NT2/D1 (cell line): ENCODE results near the gene EEFSEC.

Experiments used
- SUZ12 ChIP-seq: IDR thresholded peaks from 2 replicates; pipeline ENCODE4 v1.6.1; 2011; ENCODE audit not compliant: insufficient read length, insufficient read depth; ENCODE audit errors: extremely low read depth
- YY1 ChIP-seq: IDR thresholded peaks from 2 replicates; pipeline ENCODE4 v1.6.1; 2011; ENCODE audit not compliant: insufficient read length, insufficient read depth
- ZNF274 ChIP-seq: IDR thresholded peaks from 2 replicates; pipeline ENCODE4 v1.6.1; 2011; ENCODE audit warnings: mild to moderate bottlenecking, low read depth, low read length

DNA sequence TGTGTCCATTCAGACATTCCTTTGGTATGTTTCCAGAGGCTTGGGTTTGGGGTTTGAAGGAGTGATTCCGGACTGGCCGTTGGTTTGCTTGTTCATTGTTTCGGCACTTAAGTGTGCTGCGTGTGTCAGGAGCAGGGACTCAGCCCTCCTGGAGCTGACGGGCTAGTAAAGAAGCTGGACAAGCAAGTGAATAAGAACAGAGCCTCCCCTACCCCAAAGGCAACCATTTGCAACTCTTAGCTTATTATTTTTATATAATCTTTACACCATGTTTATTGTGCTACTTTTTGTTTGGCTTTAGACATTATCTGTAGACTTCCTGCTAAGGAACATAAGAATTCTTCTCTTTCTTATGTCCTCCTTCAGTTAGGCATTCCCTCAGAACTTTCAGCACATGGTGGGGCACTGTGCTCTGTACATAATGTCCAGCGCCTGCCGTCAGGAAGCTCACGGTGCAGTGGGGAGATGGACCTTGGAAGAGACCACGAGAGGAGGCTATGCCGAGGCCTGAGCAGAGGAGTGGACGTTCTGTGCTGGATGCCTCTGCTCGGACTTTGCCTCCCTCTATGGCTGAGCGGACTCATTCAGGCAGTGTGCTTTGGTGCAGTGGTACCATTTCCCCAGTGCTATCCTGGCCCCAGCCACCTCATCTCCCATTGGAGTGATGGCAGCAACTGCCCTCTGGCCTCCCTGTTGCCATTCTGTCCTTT lies 65.4 kb downstream of the EEFSEC start:
- TF ChIP-seq ZNF274 (no peak), YY1 (no peak), SUZ12 (no peak)
